ENCODE data around the gene SS18L1. TPM values are rescaled to one million over a fixed set of nuclear protein-coding genes. Genes with fewer than 3 reads are reported as not detected.

Gene SS18L1
- total RNA-seq, 1 donor = 8.9 TPM

DNA sequence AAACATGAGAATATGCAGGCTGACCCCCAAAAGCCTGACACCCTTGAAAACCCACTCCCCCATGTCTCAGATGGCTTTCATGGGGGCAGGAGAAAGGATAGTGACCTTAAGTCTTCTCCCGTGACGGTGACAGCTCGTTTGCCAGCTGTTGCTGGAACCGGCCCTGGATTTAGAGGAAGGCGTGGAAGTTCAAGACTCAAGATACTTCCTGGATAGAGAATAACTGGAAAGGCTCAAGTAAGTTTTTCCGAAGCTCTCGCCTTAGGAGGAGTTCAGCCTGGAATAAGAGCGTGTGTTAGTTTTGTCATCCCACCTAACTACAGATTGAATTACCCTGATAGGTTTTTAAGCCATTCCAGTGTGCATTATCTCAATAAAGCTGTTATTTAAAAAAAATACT, 27.7 kb downstream of the SS18L1 start:
- TF ChIP-seq, protein P1, sequence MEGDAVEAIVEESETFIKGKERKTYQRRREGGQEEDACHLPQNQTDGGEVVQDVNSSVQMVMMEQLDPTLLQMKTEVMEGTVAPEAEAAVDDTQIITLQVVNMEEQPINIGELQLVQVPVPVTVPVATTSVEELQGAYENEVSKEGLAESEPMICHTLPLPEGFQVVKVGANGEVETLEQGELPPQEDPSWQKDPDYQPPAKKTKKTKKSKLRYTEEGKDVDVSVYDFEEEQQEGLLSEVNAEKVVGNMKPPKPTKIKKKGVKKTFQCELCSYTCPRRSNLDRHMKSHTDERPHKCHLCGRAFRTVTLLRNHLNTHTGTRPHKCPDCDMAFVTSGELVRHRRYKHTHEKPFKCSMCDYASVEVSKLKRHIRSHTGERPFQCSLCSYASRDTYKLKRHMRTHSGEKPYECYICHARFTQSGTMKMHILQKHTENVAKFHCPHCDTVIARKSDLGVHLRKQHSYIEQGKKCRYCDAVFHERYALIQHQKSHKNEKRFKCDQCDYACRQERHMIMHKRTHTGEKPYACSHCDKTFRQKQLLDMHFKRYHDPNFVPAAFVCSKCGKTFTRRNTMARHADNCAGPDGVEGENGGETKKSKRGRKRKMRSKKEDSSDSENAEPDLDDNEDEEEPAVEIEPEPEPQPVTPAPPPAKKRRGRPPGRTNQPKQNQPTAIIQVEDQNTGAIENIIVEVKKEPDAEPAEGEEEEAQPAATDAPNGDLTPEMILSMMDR (IDR thresholded peaks at IDR 0.05; ENCODE audit: insufficient read depth, low read length) = no peak
- no peak for DNase-seq (ENCODE audit: low read depth)
- H3K4me3 ChIP-seq (ENCODE audit: low read depth, low read length) = no peak overlapping the region

DNA sequence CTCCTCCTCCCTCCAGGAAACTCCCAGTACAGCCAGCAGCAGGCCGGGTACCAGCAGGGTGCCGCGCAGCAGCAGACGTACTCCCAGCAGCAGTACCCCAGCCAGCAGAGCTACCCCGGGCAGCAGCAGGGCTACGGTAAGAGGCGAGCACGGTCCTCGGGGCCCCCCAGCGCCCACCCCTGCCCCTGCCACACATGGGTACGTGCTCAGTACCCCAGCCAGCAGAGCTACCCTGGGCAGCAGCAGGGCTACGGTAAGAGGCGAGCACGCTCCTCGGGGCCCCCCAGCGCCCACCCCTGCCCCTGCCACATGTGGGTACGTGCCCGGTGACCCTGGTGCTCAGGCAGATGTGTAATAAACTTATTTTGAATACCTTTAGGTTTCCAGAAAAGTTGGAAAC, 29.1 kb downstream of the SS18L1 start:
- H3K4me3 ChIP-seq (ENCODE audit: low read depth, low read length) = no peak overlapping the region
- TF ChIP-seq, protein P1 (IDR thresholded peaks at IDR 0.05; ENCODE audit: insufficient read depth, low read length) = no peak
- no peak for DNase-seq (ENCODE audit: low read depth)

DNA sequence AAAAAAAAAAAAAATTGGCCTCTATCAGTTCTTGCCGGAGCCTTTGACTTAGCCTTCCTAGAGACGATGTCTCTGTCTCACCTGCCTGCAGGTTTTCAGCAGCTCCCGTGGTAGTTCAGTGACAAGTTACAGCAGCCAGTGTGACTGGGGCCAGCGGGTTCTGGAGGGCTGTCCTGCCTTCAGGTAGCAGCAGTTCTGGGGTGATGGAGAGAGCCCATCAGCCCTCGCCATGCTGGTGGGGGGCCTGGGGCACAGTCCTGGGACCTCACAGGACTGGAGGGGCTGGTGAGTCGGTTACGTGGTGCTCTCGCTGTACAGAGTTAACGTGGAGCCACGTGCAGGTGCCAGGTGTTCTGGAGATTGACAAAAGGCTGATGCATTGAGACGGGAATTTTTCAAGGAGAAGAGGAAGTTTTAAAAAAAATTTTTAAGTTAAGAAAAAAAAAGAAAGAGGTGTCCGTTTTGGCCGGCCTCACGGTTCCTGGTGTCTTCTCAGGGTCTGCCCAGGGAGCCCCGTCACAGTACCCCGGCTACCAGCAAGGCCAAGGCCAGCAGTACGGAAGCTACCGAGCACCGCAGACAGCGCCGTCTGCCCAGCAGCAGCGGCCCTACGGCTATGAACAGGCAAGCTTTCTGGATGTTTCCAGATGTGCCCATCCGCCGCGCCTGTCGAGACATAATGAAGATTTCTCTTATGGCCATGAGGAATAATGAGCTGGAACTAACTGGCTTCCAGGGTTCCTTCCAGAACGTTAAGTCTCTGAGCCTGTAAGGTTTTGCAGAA, 30.6 kb downstream of the SS18L1 start:
- no peak for DNase-seq (ENCODE audit: low read depth)
- TF ChIP-seq, protein P1 (IDR thresholded peaks at IDR 0.05; ENCODE audit: insufficient read depth, low read length) = no peak
- H3K4me3 ChIP-seq (ENCODE audit: low read depth, low read length) = no peak overlapping the region

DNA sequence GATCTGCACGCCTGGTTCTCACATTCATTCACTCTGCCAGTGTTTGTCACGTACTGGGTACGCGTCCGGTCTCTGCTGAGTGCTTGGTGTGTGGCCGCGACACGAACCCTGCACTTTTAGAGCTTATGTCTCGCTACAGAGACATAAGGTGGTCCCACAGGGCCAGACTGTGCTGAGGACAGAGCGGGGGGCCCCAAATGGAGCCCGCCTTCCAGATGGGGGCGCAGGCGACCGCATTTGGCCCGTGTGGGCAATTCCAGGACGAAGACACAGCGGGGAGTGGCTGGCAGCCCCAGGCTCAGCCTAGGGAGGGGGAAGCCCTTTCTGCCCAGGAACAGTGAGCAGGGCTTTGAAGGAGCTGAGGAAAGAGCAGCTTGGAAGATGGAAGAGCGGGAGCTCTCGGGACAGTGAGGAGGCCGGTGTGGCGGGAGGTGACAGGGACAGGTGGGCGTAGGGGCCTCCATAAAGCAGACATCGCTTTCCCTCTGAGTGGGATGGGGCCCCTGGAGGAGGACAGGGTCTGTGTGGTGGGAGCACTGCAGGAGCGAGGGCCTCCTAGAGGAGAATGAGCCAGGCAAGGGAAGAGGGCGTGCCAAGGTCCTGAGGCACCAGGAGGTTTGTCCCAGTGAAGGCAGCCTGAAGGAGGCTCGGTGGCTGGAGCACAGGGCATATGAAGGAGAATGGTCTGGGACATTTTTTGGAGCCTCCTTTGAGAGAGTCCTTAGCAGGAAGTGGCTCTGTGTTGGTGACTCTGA, 31.5 kb downstream of the SS18L1 start:
- DNase-seq (ENCODE audit: low read depth) = no peak
- TF ChIP-seq, protein P1 (IDR thresholded peaks at IDR 0.05; ENCODE audit: insufficient read depth, low read length) = no peak
- no peak overlapping the region for H3K4me3 ChIP-seq (ENCODE audit: low read depth, low read length)

DNA sequence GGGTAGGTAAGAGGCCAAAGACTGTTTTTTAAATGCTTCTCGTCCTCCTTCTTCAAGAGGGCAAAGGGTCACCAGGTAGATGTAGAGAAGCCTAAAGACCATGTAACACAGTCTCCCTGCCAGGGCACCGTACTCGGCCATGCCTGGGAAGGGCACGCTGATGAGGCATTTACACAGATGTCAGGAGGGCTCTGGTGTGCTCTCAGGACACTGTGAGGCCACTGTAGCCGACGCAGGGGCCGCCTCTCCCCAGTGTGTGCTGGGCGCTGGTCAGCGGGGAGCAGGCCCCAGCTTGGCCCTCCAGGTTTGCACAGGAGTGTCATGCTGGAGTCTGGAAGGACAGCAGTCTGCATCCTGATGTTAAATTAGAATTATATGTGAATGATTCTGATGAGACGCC, 32.1 kb downstream of the SS18L1 start:
- H3K4me3 ChIP-seq (ENCODE audit: low read depth, low read length) = no peak overlapping the region
- DNase-seq (ENCODE audit: low read depth) = no peak
- TF ChIP-seq, protein P1 (IDR thresholded peaks at IDR 0.05; ENCODE audit: insufficient read depth, low read length) = no peak

- DNase-seq (ENCODE audit: low read depth) = no peak
- TF ChIP-seq, protein P1 (IDR thresholded peaks at IDR 0.05; ENCODE audit: insufficient read depth, low read length) = no peak
- H3K4me3 ChIP-seq (ENCODE audit: low read depth, low read length) = no peak overlapping the region
These were observed 33.3 kb downstream of the SS18L1 start for GRCh38 chr20:62176866-62177265.

All from fibroblast of the aortic adventitia (primary cell).